ENCODE results near the gene TBC1D25.
"Not testable (repeated sequence)": the region's sequence is repeated elsewhere in the genome, so short reads cannot be mapped to it uniquely, and the experiment has no call there.

The TBC1D25 gene

GRCh38 chrX:48548871-48549270, 9.4 kb downstream of the TBC1D25 start:
- no peak overlapping the region for H3K27ac ChIP-seq (ENCODE audit: low read depth, low read length)
- H4K20me1 ChIP-seq (ENCODE audit: low read depth, low read length): no peaks in the 10 kb centered on the region
- H3K27me3 ChIP-seq (ENCODE audit: low read length): no peaks in the 10 kb centered on the region
- H3K9me2 ChIP-seq (replicated peaks; ENCODE audit: insufficient read depth, low read length): no peaks in the 10 kb centered on the region
- H3F3A ChIP-seq (ENCODE audit: insufficient read depth): no peaks in the 10 kb centered on the region
- H3K4me2 ChIP-seq (ENCODE audit: low read depth, low read length, poor library complexity, severe bottlenecking): no peak overlapping the region
- TF ChIP-seq, protein P1, sequence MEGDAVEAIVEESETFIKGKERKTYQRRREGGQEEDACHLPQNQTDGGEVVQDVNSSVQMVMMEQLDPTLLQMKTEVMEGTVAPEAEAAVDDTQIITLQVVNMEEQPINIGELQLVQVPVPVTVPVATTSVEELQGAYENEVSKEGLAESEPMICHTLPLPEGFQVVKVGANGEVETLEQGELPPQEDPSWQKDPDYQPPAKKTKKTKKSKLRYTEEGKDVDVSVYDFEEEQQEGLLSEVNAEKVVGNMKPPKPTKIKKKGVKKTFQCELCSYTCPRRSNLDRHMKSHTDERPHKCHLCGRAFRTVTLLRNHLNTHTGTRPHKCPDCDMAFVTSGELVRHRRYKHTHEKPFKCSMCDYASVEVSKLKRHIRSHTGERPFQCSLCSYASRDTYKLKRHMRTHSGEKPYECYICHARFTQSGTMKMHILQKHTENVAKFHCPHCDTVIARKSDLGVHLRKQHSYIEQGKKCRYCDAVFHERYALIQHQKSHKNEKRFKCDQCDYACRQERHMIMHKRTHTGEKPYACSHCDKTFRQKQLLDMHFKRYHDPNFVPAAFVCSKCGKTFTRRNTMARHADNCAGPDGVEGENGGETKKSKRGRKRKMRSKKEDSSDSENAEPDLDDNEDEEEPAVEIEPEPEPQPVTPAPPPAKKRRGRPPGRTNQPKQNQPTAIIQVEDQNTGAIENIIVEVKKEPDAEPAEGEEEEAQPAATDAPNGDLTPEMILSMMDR (IDR thresholded peaks at IDR 0.05; ENCODE audit: insufficient read depth, low read length, poor library complexity, severe bottlenecking): no peak
- no peak for TF ChIP-seq EZH2phosphoT487 (conservative IDR thresholded peaks at IDR 0.05; ENCODE audit: low read length)
- no peaks in the 10 kb centered on the region for H3K79me2 ChIP-seq (ENCODE audit: insufficient read depth, low read length)
- no peak overlapping the region for H2AFZ ChIP-seq (ENCODE audit: low read depth, low read length, severe bottlenecking)
- H3K36me3 ChIP-seq (ENCODE audit: low read length): no peaks in the 10 kb centered on the region
- H3K4me3 ChIP-seq (ENCODE audit: insufficient read depth, low read length, poor library complexity, severe bottlenecking): no peak overlapping the region
- H3K9ac ChIP-seq (ENCODE audit: low read length): no peak overlapping the region
- H3K9me3 ChIP-seq (ENCODE audit: insufficient read depth, low read length): no peaks in the 10 kb centered on the region

GRCh38 chrX:48555731-48556325, 16.3 kb downstream of the TBC1D25 start:
- H3K27ac ChIP-seq (ENCODE audit: low read depth, low read length); H3K4me2 ChIP-seq (ENCODE audit: low read depth, low read length, poor library complexity, severe bottlenecking); H4K20me1 ChIP-seq (ENCODE audit: low read depth, low read length); H3K36me3 ChIP-seq (ENCODE audit: low read length); H3K79me2 ChIP-seq (ENCODE audit: insufficient read depth, low read length); H3K27me3 ChIP-seq (ENCODE audit: low read length); H3K9me3 ChIP-seq (ENCODE audit: insufficient read depth, low read length); H2AFZ ChIP-seq (ENCODE audit: low read depth, low read length, severe bottlenecking); H3F3A ChIP-seq (ENCODE audit: insufficient read depth); H3K9me2 ChIP-seq (replicated peaks; ENCODE audit: insufficient read depth, low read length); H3K4me3 ChIP-seq (ENCODE audit: insufficient read depth, low read length, poor library complexity, severe bottlenecking); H3K9ac ChIP-seq (ENCODE audit: low read length): not testable (repeated sequence)

DNA sequence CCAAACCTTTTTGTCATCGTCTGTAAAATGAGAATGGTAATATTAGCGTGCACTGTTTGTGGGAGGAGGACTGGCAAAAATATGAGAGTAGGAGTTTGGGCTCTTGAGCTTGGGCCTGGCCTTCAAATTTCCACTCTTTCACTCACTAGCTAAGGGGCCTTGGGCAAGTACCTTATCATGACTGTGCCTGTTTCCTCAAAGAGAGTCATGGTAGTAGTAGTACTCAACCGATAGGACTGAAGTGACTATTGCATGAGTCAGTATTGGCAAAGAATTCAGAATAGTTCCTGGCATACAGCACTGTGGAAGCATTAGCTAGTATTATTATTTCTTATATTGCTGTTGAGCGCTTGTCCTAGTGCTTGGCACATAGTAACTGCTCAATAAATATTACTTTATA, 18.8 kb downstream of the TBC1D25 start:
- Histone ChIP-seq H3K4me2 (ENCODE audit: low read depth, low read length, poor library complexity, severe bottlenecking) (no peak overlapping the region), H3K27me3 (ENCODE audit: low read length) (no peaks in the 10 kb centered on the region), H3K79me2 (ENCODE audit: insufficient read depth, low read length) (no peaks in the 10 kb centered on the region), H3K9me3 (ENCODE audit: insufficient read depth, low read length) (no peaks in the 10 kb centered on the region), H2AFZ (ENCODE audit: low read depth, low read length, severe bottlenecking) (no peak overlapping the region), H3K9me2 (replicated peaks; ENCODE audit: insufficient read depth, low read length) (no peaks in the 10 kb centered on the region), H3K27ac (ENCODE audit: low read depth, low read length) (no peak overlapping the region), H3K9ac (ENCODE audit: low read length) (no peak overlapping the region), H3K4me3 (ENCODE audit: insufficient read depth, low read length, poor library complexity, severe bottlenecking) (no peak overlapping the region), H3F3A (ENCODE audit: insufficient read depth) (no peaks in the 10 kb centered on the region), H3K36me3 (ENCODE audit: low read length) (no peaks in the 10 kb centered on the region), H4K20me1 (ENCODE audit: low read depth, low read length) (no peaks in the 10 kb centered on the region)
- TF ChIP-seq EZH2phosphoT487 (conservative IDR thresholded peaks at IDR 0.05; ENCODE audit: low read length): no peak
- TF ChIP-seq, protein P1 (IDR thresholded peaks at IDR 0.05; ENCODE audit: insufficient read depth, low read length, poor library complexity, severe bottlenecking): no peak

GRCh38 chrX:48559636-48560035, 20.1 kb downstream of the TBC1D25 start:
- H3K36me3 ChIP-seq (ENCODE audit: low read length): no peaks in the 10 kb centered on the region
- H3K4me2 ChIP-seq (ENCODE audit: low read depth, low read length, poor library complexity, severe bottlenecking): no peak overlapping the region
- no peaks in the 10 kb centered on the region for H3K9me3 ChIP-seq (ENCODE audit: insufficient read depth, low read length)
- no peaks in the 10 kb centered on the region for H4K20me1 ChIP-seq (ENCODE audit: low read depth, low read length)
- TF ChIP-seq, protein P1 (IDR thresholded peaks at IDR 0.05; ENCODE audit: insufficient read depth, low read length, poor library complexity, severe bottlenecking): no peak
- TF ChIP-seq EZH2phosphoT487 (conservative IDR thresholded peaks at IDR 0.05; ENCODE audit: low read length): no peak
- H3K9ac ChIP-seq (ENCODE audit: low read length): no peak overlapping the region
- no peaks in the 10 kb centered on the region for H3K27me3 ChIP-seq (ENCODE audit: low read length)
- no peaks in the 10 kb centered on the region for H3K9me2 ChIP-seq (replicated peaks; ENCODE audit: insufficient read depth, low read length)
- H3F3A ChIP-seq (ENCODE audit: insufficient read depth): no peaks in the 10 kb centered on the region
- no peak overlapping the region for H3K27ac ChIP-seq (ENCODE audit: low read depth, low read length)
- H2AFZ ChIP-seq (ENCODE audit: low read depth, low read length, severe bottlenecking): no peak overlapping the region
- no peaks in the 10 kb centered on the region for H3K79me2 ChIP-seq (ENCODE audit: insufficient read depth, low read length)
- no peak overlapping the region for H3K4me3 ChIP-seq (ENCODE audit: insufficient read depth, low read length, poor library complexity, severe bottlenecking)

All from SU-DHL-6 (cell line).